GM23248 (cell line): ENCODE results near the gene ATOSA.

Experiments
- EZH2 ChIP-seq: fragments of 200-600 bp; sonication (generic); IDR thresholded peaks from 2 replicates; pipeline ENCODE4 v1.6.1; 2018; ENCODE audit warnings: antibody characterized with exemption, mild to moderate bottlenecking; ENCODE audit not compliant: insufficient read depth, poor library complexity, severe bottlenecking
- EZH2phosphoT487 ChIP-seq: fragments of 200-600 bp; sonication (generic); IDR thresholded peaks from 2 replicates; pipeline ENCODE4 v1.6.1; 2018; ENCODE audit warnings: antibody characterized with exemption, moderate library complexity, mild to moderate bottlenecking, low read depth; ENCODE audit not compliant: insufficient read depth

GRCh38 chr15:52651114-52651513 lies 28.1 kb downstream of the ATOSA start:
- TF ChIP-seq EZH2phosphoT487: no peak
- TF ChIP-seq EZH2: no peak
